K562 (cell line): ENCODE data around the gene AKT3. TPM values are rescaled to one million over a fixed set of nuclear protein-coding genes. Genes with fewer than 3 reads are reported as not detected.

ENCODE experiments used
- ATAC-seq: fragments of 200-7000 bp; cut with Tn5 transposase; 3 replicates; pipeline ENCODE4 v1.9.1; 2020; ENCODE audit warnings: moderate library complexity
- BruUV-seq: library from RNA; stranded (reverse); fragments of 400-500 nt; replicated peaks from 2 replicates; lab custom pipeline; 2021; lab: Mats Ljungman, UMichigan
- CTCF ChIA-PET: fragments of 300-600 bp; formaldehyde crosslinking; extraction: SDS; loops from one replicate; lab custom pipeline; 2021; ENCODE audit warnings: low intra/inter-chr PET ratio; lab: Yijun Ruan, JAX
- POLR2A ChIA-PET: fragments of 300-600, 350-650 bp; sonication (Branson Sonifier 250); formaldehyde crosslinking; extraction: SDS; loops from one replicate; lab custom pipeline; 2021; ENCODE audit warnings: antibody characterized with exemption, inconsistent platforms; lab: Yijun Ruan, JAX
- DNase-seq, 4 experiments: peaks; one replicate each; pipeline versions ENCODE4 v3.0.0 to v3.0.0-alpha.2; 2011 to 2018; ENCODE audit warnings: low spot score in 3 of 4, mixed read lengths in 3 of 4; ENCODE audit errors: extremely low read depth in 1 of 4
- FAIRE-seq: peaks from 2 replicates; lab custom pipeline; 2011; peaks lifted over from hg19 to GRCh38; lab: Jason Lieb, UNC
- H2AFZ ChIP-seq: 2 replicates; pipeline ENCODE4 v1.6.0; 2011; ENCODE audit warnings: low read depth, low read length, control low read depth, inconsistent platforms
- H3K27ac ChIP-seq: fragments of 200-600 bp; 3 replicates; pipeline ENCODE4 v1.8.0; 2011; ENCODE audit warnings: low read depth, mild to moderate bottlenecking, control low read depth, inconsistent platforms, low read length, moderate library complexity, mixed read lengths; ENCODE audit errors: extremely low read depth
- H3K27me3 ChIP-seq, 2 experiments: fragments of 300-600 bp in 1 of 2; 2 replicates in 1 of 2; 3 replicates in 1 of 2; pipeline versions ENCODE4 v1.6.0 to v1.8.0; 2011; ENCODE audit warnings: inconsistent platforms in 2 of 2, low read length in 2 of 2, mild to moderate bottlenecking in 1 of 2, mixed read lengths in 1 of 2, moderate library complexity in 1 of 2; ENCODE audit not compliant: control insufficient read depth in 2 of 2, insufficient read depth in 2 of 2
- H3K36me3 ChIP-seq: fragments of 300-600 bp; 3 replicates; pipeline ENCODE4 v1.8.0; 2011; ENCODE audit warnings: mild to moderate bottlenecking, low read length, inconsistent platforms; ENCODE audit not compliant: control insufficient read depth, insufficient read depth
- H3K4me1 ChIP-seq, 2 experiments: fragments of 200-600 bp in 1 of 2; replicated peaks in 1 of 2; 2 replicates in 1 of 2; 3 replicates in 1 of 2; pipeline versions ENCODE4 v1.5.1 to v1.8.0; 2011; ENCODE audit warnings: inconsistent platforms in 2 of 2, low read length in 2 of 2, mild to moderate bottlenecking in 1 of 2, mixed read lengths in 1 of 2, moderate library complexity in 1 of 2; ENCODE audit not compliant: control insufficient read depth in 2 of 2, insufficient read depth in 2 of 2
- H3K4me2 ChIP-seq: 2 replicates; pipeline ENCODE4 v1.6.1; 2011; ENCODE audit warnings: low read length, control low read depth, inconsistent platforms, mixed read lengths; ENCODE audit not compliant: insufficient read depth
- H3K4me3 ChIP-seq: fragments of 200-600 bp; sonication (generic), shearing (Covaris generic); 2 replicates; pipeline ENCODE4 v1.5.1; 2016; ENCODE audit warnings: control low read depth, inconsistent platforms
- H3K79me2 ChIP-seq: fragments of 200-600 bp; 3 replicates; pipeline ENCODE4 v1.8.0; 2011; ENCODE audit warnings: low read length, inconsistent platforms; ENCODE audit not compliant: control insufficient read depth, insufficient read depth
- H3K9ac ChIP-seq, 2 experiments: 2 replicates each; pipeline versions ENCODE4 v1.6.0 to v1.6.1; 2011; ENCODE audit warnings: low read depth in 2 of 2, low read length in 2 of 2, control low read depth in 1 of 2, inconsistent platforms in 1 of 2, mild to moderate bottlenecking in 1 of 2, mixed read lengths in 1 of 2; ENCODE audit not compliant: insufficient read depth in 1 of 2
- H3K9me1 ChIP-seq: one replicate; pipeline ENCODE4 v1.6.0; 2011; ENCODE audit warnings: inconsistent platforms, mild to moderate bottlenecking, low read length, moderate library complexity; ENCODE audit not compliant: control insufficient read depth, insufficient read depth
- H3K9me3 ChIP-seq: replicated peaks from 2 replicates; pipeline ENCODE4 v1.5.1; 2011; ENCODE audit warnings: low read depth, low read length, inconsistent platforms; ENCODE audit not compliant: control insufficient read depth, insufficient read depth
- H4K20me1 ChIP-seq: replicated peaks from 2 replicates; pipeline ENCODE4 v1.6.1; 2011; ENCODE audit warnings: low read length, inconsistent platforms, mixed read lengths; ENCODE audit not compliant: control insufficient read depth, insufficient read depth
- DDX20 ChIP-seq: fragments of 450-650 bp; IDR thresholded peaks from 2 replicates; pipeline ENCODE4 v1.6.1; 2016; ENCODE audit warnings: missing genetic modification characterization, low read depth, mild to moderate bottlenecking, missing compliant biosample characterization, moderate library complexity
- FOSL1 ChIP-seq: fragments of 200-800 bp; sonication (Bioruptor generic); conservative IDR thresholded peaks from 2 replicates; pipeline ENCODE4 v1.6.1; 2016; ENCODE audit warnings: missing genetic modification characterization, missing compliant biosample characterization
- HMG20B ChIP-seq: fragments of 250-450 bp; sonication (Bioruptor Pico); IDR thresholded peaks from 2 replicates; pipeline ENCODE4 v1.5.0; 2021; ENCODE audit warnings: mild to moderate bottlenecking
- KDM1A ChIP-seq, 2 experiments: fragments of 450-650 bp; IDR thresholded peaks; 2 replicates each; pipeline ENCODE4 v1.6.1; 2016; ENCODE audit warnings: mild to moderate bottlenecking in 2 of 2
- RBM17 ChIP-seq: fragments of 200-400 bp; formaldehyde crosslinking; IDR thresholded peaks from 2 replicates; pipeline ENCODE4 v1.6.1; 2017; ENCODE audit warnings: low read depth, mild to moderate bottlenecking, low read length, borderline replicate concordance
- TBP ChIP-seq: optimal IDR thresholded peaks from 2 replicates; pipeline ENCODE3; 2011; ENCODE audit warnings: low read depth, low read length, improper control_type of control experiment
- XRCC4 ChIP-seq: IDR thresholded peaks from one replicate; pipeline ENCODE4 v1.6.1; 2011; ENCODE audit not compliant: insufficient read depth, insufficient read length; ENCODE audit errors: extremely low read depth
- ZNF408 ChIP-seq: fragments of 250-450 bp; sonication (Bioruptor Pico); IDR thresholded peaks from 2 replicates; pipeline ENCODE4 v1.4.0; 2020; ENCODE audit warnings: low read depth, mild to moderate bottlenecking, moderate library complexity
- ZNF57 ChIP-seq: fragments of 450-650 bp; formaldehyde crosslinking; IDR thresholded peaks from 2 replicates; pipeline ENCODE4 v1.4.0; 2020; ENCODE audit warnings: mild to moderate bottlenecking, moderate library complexity
- WGBS: fragments of 100-300 bp; shearing (Covaris generic); methylation state at CpG from one replicate; pipeline ENCODE4 v1.1.6; 2016; ENCODE audit warnings: low coverage, mixed read lengths; ENCODE audit not compliant: insufficient coverage; ENCODE audit errors: missing lambda C conversion rate; 5-methylcytosine and 5-hydroxymethylcytosine counted together
- in situ Hi-C: fragments of 300-500 bp; cut with MboI; formaldehyde crosslinking; loops from 4 replicates; pipeline ENCODE4 v1.15.0; 2018; ENCODE audit warnings: inconsistent platforms, mixed read lengths
- intact Hi-C: fragments of 100-400 bp; cut with micrococcal nuclease; formaldehyde crosslinking; loops from 2 replicates; pipeline ENCODE4 v1.14.2; 2022
- polyA plus RNA-seq, 8 experiments: library from polyadenylated mRNA; depleted of rRNA in 4 of 8; stranded (reverse) in 5 of 8; unstranded in 3 of 8; fragments of >200 nt; fragmentation: Nextera tagmentation in 2 of 8; fragmentation: Illumina TruSeq in 1 of 8; extraction: Ambion mirVana in 2 of 8; extraction: Trizol in 1 of 8; gene quantifications; 2 replicates each; pipeline versions ENCODE4 v1.2.1 to v1.2.3, GENCODE V29; 2011 to 2014; ENCODE audit warnings: inconsistent platforms in 1 of 8, missing spikeins in 1 of 8
- total RNA-seq, 7 experiments: library from RNA; depleted of rRNA in 6 of 7; stranded (reverse); fragments of >200 nt in 6 of 7; fragmentation: Illumina TruSeq in 2 of 7; extraction: Trizol in 2 of 7; gene quantifications; 2 replicates each; pipeline versions ENCODE4 v1.2.1 to v1.2.3, GENCODE V29; 2011 to 2021; ENCODE audit warnings: low replicate concordance in 1 of 7

Gene AKT3
- total and polyA plus RNA-seq, 9 of the 15 experiments (the other 6 are each of a cell fraction or from before 2014, with no cell fraction given) = 0.04 to 0.54 (median 0.18) TPM; not detected in 1

GRCh38 chr1:243469497-243469896 is 380.5 kb downstream of the AKT3 start:
- Histone ChIP-seq H3K27me3 (no peaks in the 10 kb centered on the region), H3K9me1 (peaks cover 5% of the 10 kb centered on the region), H3K4me2 (no peak overlapping the region), H2AFZ (no peak overlapping the region), H3K4me3 (no peak overlapping the region), H3K9ac (no peak overlapping the region), H3K4me1 (peaks cover 4 to 15% of the 10 kb centered on the region in 2 experiments; a peak in 2 of 5 replicates), H3K36me3 (no peaks in the 10 kb centered on the region), H3K9me3 (no peaks in the 10 kb centered on the region), H4K20me1 (no peaks in the 10 kb centered on the region), H3K27ac (no peak overlapping the region), H3K79me2 (no peaks in the 10 kb centered on the region)
- POLR2A ChIA-PET = interaction anchor here (1.0 to 1.1 kb wide), 2 partner anchors 10 to 16 kb away, joined by 3 read pairs; no protein-coding TSS in a partner anchor
- WGBS = 51% methylated on average over 2 of the region's 3 CpGs
- intact Hi-C loops = no loop called here
- DNase-seq (no peak), FAIRE-seq (no peak), ATAC-seq (no peak)
- no TSS peak for BruUV-seq
- CTCF ChIA-PET = interaction anchor here (0.6 to 0.7 kb wide), 3 partner anchors 125 to 1842 kb away, joined by 3 to 5 read pairs (median 4); no protein-coding TSS in a partner anchor
- TF ChIP-seq ZNF57 (CRISPR knock-in tag) (no peak), ZNF408 (CRISPR knock-in tag) (no peak), DDX20 (no peak), XRCC4 (no peak), TBP (no peak), HMG20B (CRISPR knock-in tag) (no peak), RBM17 (no peak), KDM1A (IDR thresholded peaks at IDR 0.05) (no peak), FOSL1 (tag) (no peak)
- in situ Hi-C loops = no loop called here
